Ovary (tissue), 9 donors: ENCODE measurements around the gene CYFIP2. TPM values are rescaled to one million over a fixed set of nuclear protein-coding genes. Genes with fewer than 3 reads are reported as not detected.

Source experiments
- DNase-seq, 5 donors: peaks; one replicate each; pipeline ENCODE4 v3.0.0-alpha.2; 2019 to 2020
- H3K27ac ChIP-seq, 2 donors: fragments of 200-600 bp; one replicate each; pipeline versions ENCODE4 v1.5.1 to v1.8.0; 2019 to 2022
- H3K27me3 ChIP-seq: fragments of 200-600 bp; one replicate; pipeline ENCODE4 v1.8.0; 2022
- H3K36me3 ChIP-seq: fragments of 200-600 bp; sonication (generic); one replicate; pipeline ENCODE4 v1.5.1; 2019
- H3K4me1 ChIP-seq: one replicate; pipeline ENCODE4 v1.8.1; 2013; ENCODE audit warnings: mild to moderate bottlenecking, moderate library complexity; ENCODE audit not compliant: insufficient read depth
- H3K4me3 ChIP-seq: fragments of 200-600 bp; sonication (generic); one replicate; pipeline ENCODE4 v1.5.1; 2017
- H3K9me3 ChIP-seq, 2 donors: fragments of 200-600 bp in 1 of 2; sonication (generic) in 1 of 2; one replicate each; pipeline versions ENCODE4 v1.5.1 to v1.8.1; 2013 to 2019; ENCODE audit warnings: mild to moderate bottlenecking in 1 of 2, moderate library complexity in 1 of 2
- EP300 ChIP-seq: sonication (generic); formaldehyde crosslinking; IDR thresholded peaks from one replicate; pipeline ENCODE4 v1.6.1; 2017; ENCODE audit warnings: antibody characterized with exemption
- POLR2A ChIP-seq: fragments of 450-650 bp; IDR thresholded peaks from one replicate; pipeline ENCODE4 v1.6.1; 2017; ENCODE audit warnings: antibody characterized with exemption, mild to moderate bottlenecking, moderate library complexity
- WGBS, 3 donors: extraction: QIAGEN DNeasy Blood & Tissue Kit in 1 of 3; methylation state at CpG; one replicate each; pipeline versions ENCODE4 v1.1.5 to v1.1.7; 2013 to 2017; 5-methylcytosine and 5-hydroxymethylcytosine counted together
- intact Hi-C, 4 donors: fragments of 100-400 bp; cut with DNase I; formaldehyde crosslinking; loops; one replicate each; pipeline versions ENCODE4 v1.11.0 to v1.15.1; 2022 to 2023
- polyA plus RNA-seq, 2 donors: library from polyadenylated mRNA; stranded (reverse); fragments of 200-250 nt in 1 of 2; fragments of 350-450 nt in 1 of 2; fragmentation: Illumina TruSeq in 1 of 2; extraction: RNeasy Lipid Tissue Mini Kit (QIAGEN cat#74804) in 1 of 2; gene quantifications; one replicate each; pipeline ENCODE4 v1.2.3, GENCODE V29; 2013 to 2014
- total RNA-seq, 7 donors: library from RNA; depleted of rRNA in 2 of 7; stranded (reverse); fragments of >200 nt in 2 of 7; fragmentation: NEBNext Ultra II Directional in 3 of 7; extraction: Animal tissue kit (Norgen Biotek cat#: 25700) in 3 of 7; gene quantifications; one replicate each; pipeline versions ENCODE4 v1.1.0 to v1.2.4, GENCODE V29; 2016 to 2023
- TF ChIP-seq, protein P1 (sequence below), 3 donors: fragments of 450-650 bp in 2 of 3; fragments of 200-600 bp in 1 of 3; IDR thresholded peaks; one replicate each; pipeline versions ENCODE4 v1.5.1 to v1.8.0; 2016 to 2022; ENCODE audit warnings: antibody characterized with exemption in 3 of 3, mild to moderate bottlenecking in 1 of 3
- donor health status: DM: no; HTN: no; CAD: no; lungs with moderate emphysema.
- donor health status: DM: no; HTN: no; CAD: no.
- donor health status: Bipolar disorder and iron deficiency.
- donor health status: DM: yes; HTN: yes; CAD: no.
- donor health status: DM: no; HTN: no; CAD: no.
- donor health status: DM: yes; HTN: yes; CAD: no.

CYFIP2 gene
- total and polyA plus RNA-seq, 9 donors = 4.9 to 39.8 (median 17.1) TPM

DNA sequence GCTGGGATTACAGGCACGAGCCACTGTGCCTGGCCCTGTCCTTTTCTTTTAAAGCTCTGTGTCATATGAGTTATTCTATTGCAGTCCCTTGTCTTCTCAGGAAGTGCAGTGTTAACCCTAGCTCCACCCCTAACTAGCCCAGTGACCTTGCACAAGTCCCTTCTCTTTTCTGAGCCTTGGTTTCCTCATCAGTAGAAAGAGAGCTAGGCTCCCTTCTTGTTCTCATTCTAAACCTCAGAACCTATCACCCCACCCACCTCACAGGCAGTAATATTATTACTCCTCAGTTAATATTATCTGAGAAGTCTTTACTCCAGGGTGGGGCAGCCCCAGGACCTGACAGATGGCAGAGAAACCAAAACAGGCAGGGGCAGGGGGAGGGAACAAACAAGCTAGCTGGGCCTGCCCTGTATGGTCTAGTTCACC lies 7.2 kb downstream of the CYFIP2 start:
- intact Hi-C loops = no loop called here
- no peak overlapping the region for H3K4me3 ChIP-seq
- H3K27ac ChIP-seq = no peak overlapping the region
- no peaks in the 10 kb centered on the region for H3K27me3 ChIP-seq
- H3K4me1 ChIP-seq = no peaks in the 10 kb centered on the region
- TF ChIP-seq POLR2A (no peak), EP300 (no peak)
- TF ChIP-seq, protein P1, sequence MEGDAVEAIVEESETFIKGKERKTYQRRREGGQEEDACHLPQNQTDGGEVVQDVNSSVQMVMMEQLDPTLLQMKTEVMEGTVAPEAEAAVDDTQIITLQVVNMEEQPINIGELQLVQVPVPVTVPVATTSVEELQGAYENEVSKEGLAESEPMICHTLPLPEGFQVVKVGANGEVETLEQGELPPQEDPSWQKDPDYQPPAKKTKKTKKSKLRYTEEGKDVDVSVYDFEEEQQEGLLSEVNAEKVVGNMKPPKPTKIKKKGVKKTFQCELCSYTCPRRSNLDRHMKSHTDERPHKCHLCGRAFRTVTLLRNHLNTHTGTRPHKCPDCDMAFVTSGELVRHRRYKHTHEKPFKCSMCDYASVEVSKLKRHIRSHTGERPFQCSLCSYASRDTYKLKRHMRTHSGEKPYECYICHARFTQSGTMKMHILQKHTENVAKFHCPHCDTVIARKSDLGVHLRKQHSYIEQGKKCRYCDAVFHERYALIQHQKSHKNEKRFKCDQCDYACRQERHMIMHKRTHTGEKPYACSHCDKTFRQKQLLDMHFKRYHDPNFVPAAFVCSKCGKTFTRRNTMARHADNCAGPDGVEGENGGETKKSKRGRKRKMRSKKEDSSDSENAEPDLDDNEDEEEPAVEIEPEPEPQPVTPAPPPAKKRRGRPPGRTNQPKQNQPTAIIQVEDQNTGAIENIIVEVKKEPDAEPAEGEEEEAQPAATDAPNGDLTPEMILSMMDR (IDR thresholded peaks at IDR 0.05) = no peak
- H3K9me3 ChIP-seq = no peaks in the 10 kb centered on the region
- 71 to 82% (median 77%) methylated on average over 1 of the region's 1 CpG for WGBS, 3 donors
- no peak for DNase-seq
- no peaks in the 10 kb centered on the region for H3K36me3 ChIP-seq

DNA sequence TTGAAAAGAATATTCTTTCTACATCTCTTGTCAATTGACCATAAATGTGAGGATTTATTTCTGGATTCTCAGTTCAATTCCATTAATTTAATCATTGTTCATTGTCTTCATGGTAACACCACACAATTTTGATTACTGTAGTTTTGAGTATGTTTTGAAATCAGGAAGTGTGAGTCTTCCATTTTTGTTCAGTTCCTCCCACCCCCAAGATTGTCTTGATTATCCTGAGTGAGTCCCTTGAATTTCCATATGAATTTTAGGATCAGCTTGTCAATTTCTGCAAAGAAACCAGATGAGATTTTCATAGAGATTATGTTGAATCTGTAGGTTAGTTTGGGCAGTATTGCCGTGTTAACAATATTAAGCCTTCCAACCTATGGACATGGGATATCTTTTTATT lies 9.5 kb downstream of the CYFIP2 start:
- H3K4me1 ChIP-seq = no peaks in the 10 kb centered on the region
- no peak for DNase-seq
- no peaks in the 10 kb centered on the region for H3K27me3 ChIP-seq
- no peaks in the 10 kb centered on the region for H3K9me3 ChIP-seq
- intact Hi-C loops = no loop called here
- no peaks in the 10 kb centered on the region for H3K36me3 ChIP-seq
- H3K4me3 ChIP-seq = no peak overlapping the region
- TF ChIP-seq, protein P1 (IDR thresholded peaks at IDR 0.05) = no peak
- TF ChIP-seq EP300 = no peak
- TF ChIP-seq POLR2A = no peak
- whole genome bisulfite sequencing, 3 donors = 91 to 96% (median 94%) methylated on average over 1 of the region's 1 CpG
- no peak overlapping the region for H3K27ac ChIP-seq

DNA sequence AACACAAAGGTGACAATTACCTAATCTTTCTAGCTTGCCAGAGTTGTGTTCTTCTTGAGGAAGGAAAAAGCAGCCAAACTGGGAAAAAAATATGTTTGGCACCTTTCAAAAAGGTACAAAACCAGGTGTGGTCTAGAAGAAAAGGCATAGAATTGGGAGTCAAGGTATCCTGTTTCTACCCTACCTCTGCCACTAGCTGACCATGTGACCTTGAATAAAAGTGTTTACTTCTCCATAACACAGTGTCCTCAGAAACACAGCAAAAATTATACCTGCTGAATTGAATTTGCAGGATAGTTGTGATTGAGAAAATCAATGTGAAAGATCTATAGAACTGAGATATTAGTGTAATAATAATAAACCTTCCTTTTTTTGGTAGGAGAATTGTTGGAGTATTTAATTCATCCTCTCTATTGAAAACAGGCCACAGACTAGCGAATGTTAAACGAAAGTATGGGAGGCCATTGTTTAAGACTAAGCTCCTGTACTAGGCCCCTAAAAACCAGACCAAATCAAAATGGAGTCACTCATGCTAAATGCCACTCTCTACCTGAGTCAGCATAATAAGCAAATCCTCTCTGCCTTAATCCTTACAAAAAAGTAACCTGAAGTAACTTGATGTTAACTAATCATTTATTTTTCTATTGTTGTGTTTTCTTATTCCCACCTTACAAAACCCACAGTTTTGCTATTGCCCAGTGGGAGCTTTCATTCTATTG lies 12.6 kb downstream of the CYFIP2 start:
- TF ChIP-seq POLR2A (no peak), EP300 (no peak)
- TF ChIP-seq, protein P1 (IDR thresholded peaks at IDR 0.05) = no peak
- Histone ChIP-seq H3K36me3 (no peaks in the 10 kb centered on the region), H3K27ac (no peak overlapping the region), H3K9me3 (no peaks in the 10 kb centered on the region), H3K27me3 (no peaks in the 10 kb centered on the region), H3K4me1 (no peaks in the 10 kb centered on the region), H3K4me3 (no peak overlapping the region)
- whole genome bisulfite sequencing, 3 donors = 90 to 93% (median 91%) methylated on average over 2 of the region's 2 CpGs
- DNase-seq = no peak
- intact Hi-C loops = no loop called here

GRCh38 chr5:157279605-157280239 lies 13.8 kb downstream of the CYFIP2 start:
- intact Hi-C loops = no loop called here
- TF ChIP-seq EP300 (no peak), POLR2A (no peak)
- TF ChIP-seq, protein P1 (IDR thresholded peaks at IDR 0.05) = no peak
- H3K27me3 ChIP-seq = no peaks in the 10 kb centered on the region
- H3K27ac ChIP-seq = no peak overlapping the region
- WGBS, 3 donors = 78 to 83% (median 82%) methylated on average over 7 of the region's 7 CpGs
- H3K36me3 ChIP-seq = no peaks in the 10 kb centered on the region
- H3K9me3 ChIP-seq = no peaks in the 10 kb centered on the region
- no peak for DNase-seq
- H3K4me3 ChIP-seq = no peak overlapping the region
- H3K4me1 ChIP-seq = no peaks in the 10 kb centered on the region
